OCI-LY1 (cell line): Measurements from ENCODE around the gene LIX1L.

Experiments used
- EZH2 ChIP-seq: fragments of 200-600 bp; sonication (generic), shearing (Covaris generic); IDR thresholded peaks from 2 replicates; pipeline ENCODE4 v1.8.0; 2017; ENCODE audit warnings: borderline replicate concordance, mixed run types, mild to moderate bottlenecking, antibody characterized with exemption, low read length, moderate library complexity, mixed read lengths
- TF ChIP-seq, protein P1 (sequence below): fragments of 200-600 bp; sonication (generic), shearing (Covaris generic); IDR thresholded peaks from 2 replicates; pipeline ENCODE4 v1.5.1; 2017; ENCODE audit warnings: mild to moderate bottlenecking, antibody characterized with exemption, low read length, moderate library complexity, mixed read lengths

DNA sequence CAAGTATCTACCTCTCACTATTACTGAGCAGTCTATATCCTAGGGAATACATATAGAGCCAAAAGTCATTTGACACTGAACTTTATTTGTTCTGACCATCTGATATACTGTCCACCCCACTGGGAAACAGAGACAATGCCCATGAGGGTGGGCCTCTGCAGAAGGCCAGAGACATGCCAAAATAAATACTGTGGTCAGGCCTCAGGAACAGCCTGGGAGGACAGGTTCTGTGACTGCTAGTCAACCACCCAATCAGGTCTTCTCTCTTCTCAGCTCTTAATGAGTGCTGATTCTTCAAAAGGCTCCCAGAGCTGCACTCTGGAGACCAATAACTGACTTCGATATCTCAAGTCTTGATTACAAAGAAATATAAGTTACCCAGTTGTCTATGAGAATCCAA lies 66.7 kb downstream of the LIX1L start:
- TF ChIP-seq, protein P1, sequence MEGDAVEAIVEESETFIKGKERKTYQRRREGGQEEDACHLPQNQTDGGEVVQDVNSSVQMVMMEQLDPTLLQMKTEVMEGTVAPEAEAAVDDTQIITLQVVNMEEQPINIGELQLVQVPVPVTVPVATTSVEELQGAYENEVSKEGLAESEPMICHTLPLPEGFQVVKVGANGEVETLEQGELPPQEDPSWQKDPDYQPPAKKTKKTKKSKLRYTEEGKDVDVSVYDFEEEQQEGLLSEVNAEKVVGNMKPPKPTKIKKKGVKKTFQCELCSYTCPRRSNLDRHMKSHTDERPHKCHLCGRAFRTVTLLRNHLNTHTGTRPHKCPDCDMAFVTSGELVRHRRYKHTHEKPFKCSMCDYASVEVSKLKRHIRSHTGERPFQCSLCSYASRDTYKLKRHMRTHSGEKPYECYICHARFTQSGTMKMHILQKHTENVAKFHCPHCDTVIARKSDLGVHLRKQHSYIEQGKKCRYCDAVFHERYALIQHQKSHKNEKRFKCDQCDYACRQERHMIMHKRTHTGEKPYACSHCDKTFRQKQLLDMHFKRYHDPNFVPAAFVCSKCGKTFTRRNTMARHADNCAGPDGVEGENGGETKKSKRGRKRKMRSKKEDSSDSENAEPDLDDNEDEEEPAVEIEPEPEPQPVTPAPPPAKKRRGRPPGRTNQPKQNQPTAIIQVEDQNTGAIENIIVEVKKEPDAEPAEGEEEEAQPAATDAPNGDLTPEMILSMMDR, result no peak
- TF ChIP-seq EZH2, result no peak
